Activated T-helper 9 cell treated with anti-CD3 and anti-CD28 coated beads, Interleukin-2, amount 50 U/mL, for 16 hours (primary cell): ENCODE measurements around the gene PTPRT.

Source experiments
- DNase-seq: peaks from one replicate; pipeline ENCODE4 v3.0.0-alpha.2; 2020; ENCODE audit warnings: low read depth

Gene PTPRT

DNA sequence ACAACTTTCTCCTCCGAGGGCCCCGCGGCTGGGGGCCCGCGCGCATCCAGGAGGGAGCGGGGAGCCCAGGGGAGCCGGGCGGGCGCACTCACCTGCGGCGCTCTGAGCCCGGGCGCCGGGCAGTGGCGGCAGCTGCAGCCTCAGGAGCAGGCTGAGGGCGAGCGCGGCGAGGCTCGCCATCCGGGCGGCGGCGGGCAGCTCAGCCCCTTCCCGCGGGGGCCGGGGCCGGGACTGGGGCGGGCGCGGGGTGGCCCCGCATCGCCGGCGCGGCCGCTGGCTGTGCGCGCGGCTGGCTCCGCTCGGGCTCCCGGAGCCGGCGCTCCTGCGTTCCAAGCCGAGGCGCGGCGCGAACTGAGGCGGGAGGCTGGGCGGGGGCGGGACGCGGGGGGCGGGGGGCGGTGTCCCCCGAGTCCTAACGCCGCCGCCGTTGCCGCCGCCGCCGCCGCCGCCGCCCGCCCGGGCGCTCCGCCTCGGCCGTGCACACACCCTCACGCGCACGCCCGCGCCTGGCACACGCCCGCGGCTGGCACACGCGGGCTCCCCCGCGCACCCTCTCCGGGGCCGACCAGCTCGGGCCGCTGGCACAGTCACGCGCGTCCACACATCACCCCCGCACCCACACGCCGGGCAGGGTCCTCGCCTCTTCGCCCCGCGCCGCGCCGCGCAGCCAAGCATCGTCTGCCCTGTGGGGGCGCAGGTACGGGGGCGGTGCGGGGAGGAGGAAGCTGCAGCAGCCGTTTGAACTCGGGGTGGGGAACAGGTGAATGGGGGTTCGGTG is at the start of gene PTPRT:
TSS of gene PTPRT (minus strand) at position 353 of the 778 bp plus-strand sequence. CDS start at position 180, 173 bp downstream.
- DNase-seq = no peak

GRCh38 chr20:43238833-43239232 is 49.1 kb upstream of the PTPRT start:
- DNase-seq = no peak

GRCh38 chr20:43238266-43238665 is 48.6 kb upstream of the PTPRT start:
- DNase-seq = no peak

- DNase-seq = no peak
These were observed 48.0 kb upstream of the PTPRT start for GRCh38 chr20:43237651-43238168.

- no peak for DNase-seq
These were observed 46.3 kb upstream of the PTPRT start for GRCh38 chr20:43235998-43236397.

GRCh38 chr20:43231829-43232228 is 42.1 kb upstream of the PTPRT start:
- DNase-seq = no peak

DNA sequence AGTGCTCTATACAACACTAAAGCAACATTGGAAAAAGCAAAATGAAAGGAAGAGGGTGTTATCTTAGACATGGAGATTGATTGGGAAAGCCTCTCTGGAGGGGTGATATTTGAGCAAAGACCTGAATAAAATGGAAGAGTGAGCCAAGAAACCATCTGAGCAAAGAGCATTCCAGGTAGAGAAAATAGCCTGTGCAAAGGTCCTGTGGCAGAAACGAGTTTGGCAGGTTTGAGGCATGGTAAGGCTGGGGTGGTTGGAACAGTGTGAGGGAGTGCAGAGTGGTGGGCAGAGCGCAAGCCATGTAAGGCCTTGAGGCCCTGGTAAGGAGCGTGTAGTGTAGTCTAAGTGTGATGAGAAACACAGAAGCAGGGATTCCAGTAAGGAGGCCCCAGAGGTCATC is 40.0 kb upstream of the PTPRT start:
- no peak for DNase-seq

DNA sequence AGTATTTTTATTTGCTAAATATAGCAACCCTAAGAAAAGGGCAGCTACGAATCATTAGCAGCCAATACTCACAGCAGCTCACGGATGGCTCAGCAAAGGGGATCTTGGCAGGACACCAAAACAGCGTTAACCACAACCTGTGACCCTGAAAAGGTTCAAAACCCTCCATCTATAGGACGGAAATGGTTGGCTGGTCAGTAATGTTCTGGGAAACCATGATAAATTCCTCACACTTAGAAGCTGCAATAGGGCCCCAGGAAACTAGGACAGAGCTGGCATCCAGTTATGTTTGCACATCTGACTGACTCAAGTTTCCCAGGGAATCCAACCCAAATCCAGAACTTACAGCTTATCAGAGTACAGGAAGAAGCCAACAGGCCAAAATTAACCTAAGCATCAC is 30.9 kb upstream of the PTPRT start:
- DNase-seq = no peak

DNA sequence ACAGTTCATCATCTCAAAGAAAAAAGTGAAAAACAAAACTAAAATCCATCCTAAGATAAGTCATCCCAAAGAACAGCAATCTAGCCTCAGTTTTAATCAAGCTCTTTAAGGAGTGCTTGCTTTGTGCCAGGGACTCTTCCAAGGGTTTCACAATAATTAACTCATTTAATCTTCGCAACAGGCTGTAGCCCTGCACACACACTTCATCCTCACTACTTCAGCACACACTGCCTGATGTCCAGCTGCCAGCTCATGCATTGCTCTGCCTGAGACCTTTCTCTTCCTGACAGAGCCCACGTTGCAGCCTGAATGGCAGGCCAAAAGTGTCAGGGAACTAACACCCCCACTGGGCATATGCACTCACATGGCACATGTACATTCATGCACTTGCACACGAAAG is 21.2 kb upstream of the PTPRT start:
- DNase-seq = no peak

DNA sequence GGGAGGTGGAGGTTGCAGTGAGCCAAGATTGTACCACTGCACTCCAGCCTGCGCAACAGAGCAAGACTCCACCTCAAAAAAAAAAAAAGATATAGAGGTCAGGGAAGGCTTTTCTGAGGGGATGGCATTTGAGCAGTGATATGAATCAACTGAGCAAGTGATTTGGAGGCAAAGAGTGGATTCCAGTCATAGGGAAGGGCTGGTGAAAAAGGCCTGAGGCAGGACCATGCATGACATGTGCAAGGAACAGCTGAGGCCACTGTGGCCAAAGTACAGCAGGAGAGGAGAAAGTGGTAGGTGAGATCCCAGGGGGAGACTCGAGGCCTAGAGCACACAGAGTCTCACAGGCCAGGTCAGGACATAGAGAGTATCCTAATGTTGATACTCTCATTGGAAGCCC is 20.1 kb upstream of the PTPRT start:
- no peak for DNase-seq

DNA sequence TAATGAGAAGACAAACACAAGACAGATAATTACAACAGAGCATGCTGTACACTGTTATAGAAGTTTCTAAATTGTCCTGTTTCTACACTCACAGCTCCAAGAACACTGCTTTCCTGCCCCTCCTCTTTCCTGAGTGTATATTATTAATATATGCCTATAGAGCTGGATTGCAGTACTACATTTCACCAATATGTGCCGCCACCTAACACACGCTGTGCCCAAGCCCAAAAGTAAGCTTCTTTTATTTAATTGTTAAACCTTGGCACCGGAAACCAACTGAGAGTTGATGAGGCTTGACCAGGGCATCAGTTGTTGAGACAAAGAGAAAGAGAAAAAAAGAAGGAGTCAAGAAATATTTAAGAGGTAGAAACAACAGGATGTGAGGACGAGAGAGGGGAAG is 16.0 kb upstream of the PTPRT start:
- DNase-seq = no peak

DNA sequence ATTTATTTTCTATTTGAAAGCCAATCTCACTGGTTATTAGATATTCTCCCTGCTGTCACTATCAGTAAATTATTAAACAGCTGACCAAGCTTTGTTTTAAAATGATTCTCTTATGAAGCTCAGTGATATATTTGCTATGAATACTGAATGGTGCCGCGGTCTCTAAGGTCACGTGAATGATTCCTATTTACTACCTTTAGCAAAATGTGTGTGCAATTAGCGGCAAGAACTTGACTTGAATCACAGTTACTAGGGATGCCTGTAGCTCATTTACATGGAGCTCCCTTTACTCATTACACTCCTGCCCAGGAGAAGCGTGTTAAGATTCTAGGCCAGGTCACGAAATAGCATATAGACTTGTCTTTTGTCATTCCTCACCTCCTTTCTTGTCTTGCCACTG is 12.4 kb upstream of the PTPRT start:
- no peak for DNase-seq

GRCh38 chr20:43198607-43199006 is 8.9 kb upstream of the PTPRT start:
- DNase-seq = no peak

- DNase-seq = no peak
These were observed 6.5 kb upstream of the PTPRT start for GRCh38 chr20:43196243-43196642.

- no peak for DNase-seq
These were observed 4.4 kb upstream of the PTPRT start for GRCh38 chr20:43194137-43194536.

DNA sequence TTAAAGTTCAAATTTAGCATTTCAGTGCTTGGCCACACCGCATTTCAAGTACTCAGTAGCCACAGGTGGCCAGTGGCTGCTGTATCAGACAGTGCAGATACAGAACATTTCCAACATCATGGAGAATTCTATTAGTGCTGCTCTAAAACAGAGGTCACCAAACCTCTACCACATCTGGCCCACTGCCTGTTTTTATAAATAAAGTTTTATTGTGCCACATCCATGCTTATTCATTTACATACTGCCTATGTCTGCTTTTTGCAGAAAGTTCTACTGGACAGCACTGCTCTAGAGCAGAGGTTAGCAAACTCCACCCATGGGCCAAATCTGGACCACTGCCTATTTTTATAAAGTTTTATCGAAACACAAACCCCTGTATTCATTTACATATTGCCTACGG is 3.7 kb upstream of the PTPRT start:
- DNase-seq = no peak

- no peak for DNase-seq
These were observed 2.5 kb upstream of the PTPRT start for GRCh38 chr20:43191946-43192863.

DNA sequence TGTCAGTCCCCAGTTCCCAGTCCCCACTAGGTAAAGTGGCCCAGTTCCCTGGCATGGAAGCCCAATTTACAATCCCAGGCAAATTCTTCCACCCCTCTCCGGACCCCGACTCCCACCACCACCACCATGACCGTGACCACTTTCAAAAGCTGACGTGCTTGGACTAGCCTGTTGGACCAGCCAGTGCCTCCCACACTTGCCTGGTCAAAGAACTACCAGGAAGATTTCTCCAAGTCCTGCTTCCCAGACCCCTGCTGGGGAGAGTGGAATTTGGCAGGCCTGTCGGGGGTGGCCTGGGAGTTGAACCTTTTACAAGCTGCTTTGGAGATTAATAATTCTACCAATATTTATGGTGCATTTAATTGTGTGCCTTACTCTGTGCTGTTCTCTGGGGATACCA is 1.4 kb upstream of the PTPRT start:
- DNase-seq = no peak

DNA sequence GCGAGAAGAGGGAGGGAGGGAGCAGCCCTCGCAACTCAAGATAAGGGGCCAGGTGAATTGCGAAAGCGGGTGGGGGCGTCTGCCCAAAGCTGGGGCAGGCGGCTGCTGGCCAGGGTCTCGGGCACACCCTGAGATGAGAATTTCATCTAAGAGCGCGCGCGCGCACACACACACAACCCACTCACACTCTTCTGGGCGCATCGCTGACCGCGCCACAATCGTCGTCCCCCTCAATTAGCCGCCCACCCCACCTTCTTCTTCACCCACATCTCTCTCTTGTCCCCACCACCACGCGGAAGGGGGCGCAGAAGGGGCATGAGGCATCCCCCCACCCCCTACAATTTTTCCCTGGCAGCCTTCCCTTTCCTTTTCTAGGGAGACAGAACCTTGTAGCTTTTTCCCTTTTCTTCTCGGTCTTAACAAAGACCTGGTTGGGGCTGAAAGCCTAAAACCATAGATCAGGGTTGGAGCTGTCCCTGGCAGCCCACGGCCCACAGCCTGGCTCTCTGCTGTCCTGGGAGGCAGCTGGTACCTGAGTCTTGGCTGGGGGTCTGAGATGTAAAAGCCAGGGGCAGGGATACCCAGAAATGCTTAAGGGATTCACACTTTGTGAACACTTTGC is 737 bp upstream of the PTPRT start:
- no peak for DNase-seq

GRCh38 chr20:43188861-43189553 is 699 bp downstream of the PTPRT start:
- no peak for DNase-seq

- DNase-seq = no peak
These were observed 1.5 kb downstream of the PTPRT start for GRCh38 chr20:43188234-43188653.
